CD14-positive monocyte (primary cell): Measurements from ENCODE around the gene USP27X. TPM values are rescaled to one million over a fixed set of nuclear protein-coding genes. Genes with fewer than 3 reads are reported as not detected.

Source experiments
- DNase-seq, 3 donors: peaks; one replicate each; pipeline ENCODE4 v3.0.0-alpha.2; 2011 to 2022
- H2AFZ ChIP-seq: 2 replicates; pipeline ENCODE4 v1.6.0; 2012; ENCODE audit warnings: mild to moderate bottlenecking, low read depth, low read length, inconsistent platforms; ENCODE audit not compliant: insufficient read depth, poor library complexity, severe bottlenecking
- H3K27ac ChIP-seq, 2 donors: 1 replicate in 1 of 2; 2 replicates in 1 of 2; pipeline ENCODE4 v1.5.1; 2012 to 2013; ENCODE audit warnings: low read length in 2 of 2, control low read depth in 1 of 2, inconsistent platforms in 1 of 2, low read depth in 1 of 2, mild to moderate bottlenecking in 1 of 2
- H3K27me3 ChIP-seq, 2 donors: one replicate each; pipeline versions ENCODE4 v1.6.0 to v1.6.1; 2011 to 2013; ENCODE audit warnings: low read length in 2 of 2; ENCODE audit not compliant: control insufficient read depth in 2 of 2, insufficient read depth in 2 of 2
- H3K36me3 ChIP-seq, 2 donors: replicated peaks in 1 of 2; 1 replicate in 1 of 2; 2 replicates in 1 of 2; pipeline versions ENCODE4 v1.5.1 to v1.6.1; 2012 to 2013; ENCODE audit warnings: low read length in 2 of 2, control low read depth in 1 of 2, inconsistent platforms in 1 of 2, mild to moderate bottlenecking in 1 of 2; ENCODE audit not compliant: insufficient read depth in 2 of 2, control insufficient read depth in 1 of 2
- H3K4me1 ChIP-seq, 2 donors: 1 replicate in 1 of 2; 2 replicates in 1 of 2; pipeline versions ENCODE4 v1.5.1 to v1.6.1; 2012 to 2013; ENCODE audit warnings: low read length in 2 of 2, control low read depth in 1 of 2, inconsistent platforms in 1 of 2, mild to moderate bottlenecking in 1 of 2, moderate library complexity in 1 of 2; ENCODE audit not compliant: insufficient read depth in 2 of 2, control insufficient read depth in 1 of 2
- H3K4me2 ChIP-seq: replicated peaks from 2 replicates; pipeline ENCODE3; 2012; ENCODE audit warnings: low read length, moderate library complexity, mild to moderate bottlenecking; ENCODE audit not compliant: poor library complexity, severe bottlenecking; ENCODE audit errors: extremely low read depth
- H3K4me3 ChIP-seq, 3 experiments: fragments of 200-600 bp in 1 of 3; sonication (generic) in 1 of 3; replicated peaks in 1 of 3; 1 replicate in 2 of 3; 2 replicates in 1 of 3; pipeline ENCODE4 v1.5.1; 2011 to 2013; ENCODE audit warnings: low read length in 3 of 3, mild to moderate bottlenecking in 3 of 3, control low read depth in 2 of 3, low read depth in 2 of 3, inconsistent platforms in 1 of 3, moderate library complexity in 1 of 3
- H3K79me2 ChIP-seq: 2 replicates; pipeline ENCODE4 v1.6.0; 2012; ENCODE audit warnings: mild to moderate bottlenecking, control low read depth, inconsistent platforms, low read length, moderate library complexity; ENCODE audit not compliant: insufficient read depth
- H3K9ac ChIP-seq: 2 replicates; pipeline ENCODE4 v1.6.0; 2017; ENCODE audit warnings: low read length, mild to moderate bottlenecking; ENCODE audit not compliant: insufficient read depth, poor library complexity, severe bottlenecking
- H3K9me3 ChIP-seq, 2 donors: replicated peaks in 1 of 2; 1 replicate in 1 of 2; 2 replicates in 1 of 2; pipeline versions ENCODE4 v1.5.1 to v1.6.1; 2012 to 2013; ENCODE audit warnings: low read length in 2 of 2, control low read depth in 1 of 2; ENCODE audit not compliant: control insufficient read depth in 1 of 2, insufficient read depth in 1 of 2
- H4K20me1 ChIP-seq: 2 replicates; pipeline ENCODE4 v1.6.0; 2012; ENCODE audit warnings: mild to moderate bottlenecking, low read length, control low read depth, moderate library complexity; ENCODE audit not compliant: insufficient read depth
- H3K27ac Mint-ChIP-seq, 7 donors: one replicate each; pipeline ENCODE4 v1.8.0; 2020; ENCODE audit warnings: mild to moderate bottlenecking in 7 of 7, mixed read lengths in 7 of 7, moderate library complexity in 6 of 7, inconsistent platforms in 2 of 7
- H3K27me3 Mint-ChIP-seq, 3 donors: one replicate each; pipeline ENCODE4 v1.8.0; 2021 to 2022; ENCODE audit warnings: low read depth in 3 of 3, mild to moderate bottlenecking in 3 of 3, mixed read lengths in 3 of 3, moderate library complexity in 3 of 3, inconsistent platforms in 1 of 3
- H3K36me3 Mint-ChIP-seq, 2 donors: one replicate each; pipeline ENCODE4 v1.8.0; 2020; ENCODE audit warnings: mixed read lengths in 2 of 2, inconsistent platforms in 1 of 2, mild to moderate bottlenecking in 1 of 2
- H3K4me1 Mint-ChIP-seq: one replicate; pipeline ENCODE4 v1.8.0; 2020; ENCODE audit warnings: mild to moderate bottlenecking, mixed read lengths
- H3K4me3 Mint-ChIP-seq, 2 donors: one replicate each; pipeline ENCODE4 v1.8.0; 2020; ENCODE audit warnings: mild to moderate bottlenecking in 2 of 2, mixed read lengths in 2 of 2, moderate library complexity in 1 of 2
- H3K9me3 Mint-ChIP-seq, 7 donors: one replicate each; pipeline ENCODE4 v1.8.0; 2020 to 2022; ENCODE audit warnings: mixed read lengths in 7 of 7, mild to moderate bottlenecking in 6 of 7, moderate library complexity in 6 of 7, inconsistent platforms in 2 of 7
- CTCF ChIP-seq: fragments of 200-600 bp; IDR thresholded peaks from one replicate; pipeline ENCODE4 v1.8.0; 2022; ENCODE audit warnings: antibody characterized with exemption, mild to moderate bottlenecking
- WGBS: methylation state at CpG from one replicate; pipeline ENCODE4 v1.1.5; 2013; ENCODE audit warnings: missing lambda C conversion rate; ENCODE audit not compliant: insufficient coverage; 5-methylcytosine and 5-hydroxymethylcytosine counted together
- intact Hi-C, 2 donors: fragments of 100-400 bp; cut with micrococcal nuclease; formaldehyde crosslinking; loops; one replicate each; pipeline versions ENCODE4 v1.15.0 to v1.15.1; 2023
- polyA plus RNA-seq, 3 donors: library from polyadenylated mRNA; depleted of rRNA in 1 of 3; unstranded in 2 of 3; stranded (reverse) in 1 of 3; fragments of 300-500 nt in 2 of 3; fragments of >200 nt in 1 of 3; fragmentation: Illumina TruSeq in 2 of 3; gene quantifications; 1 replicate in 2 of 3; 2 replicates in 1 of 3; pipeline ENCODE4 v1.2.3, GENCODE V29; 2012 to 2021

The USP27X gene
- polyA plus RNA-seq, 3 donors, result 0.16 to 0.97 (median 0.23) TPM

DNA sequence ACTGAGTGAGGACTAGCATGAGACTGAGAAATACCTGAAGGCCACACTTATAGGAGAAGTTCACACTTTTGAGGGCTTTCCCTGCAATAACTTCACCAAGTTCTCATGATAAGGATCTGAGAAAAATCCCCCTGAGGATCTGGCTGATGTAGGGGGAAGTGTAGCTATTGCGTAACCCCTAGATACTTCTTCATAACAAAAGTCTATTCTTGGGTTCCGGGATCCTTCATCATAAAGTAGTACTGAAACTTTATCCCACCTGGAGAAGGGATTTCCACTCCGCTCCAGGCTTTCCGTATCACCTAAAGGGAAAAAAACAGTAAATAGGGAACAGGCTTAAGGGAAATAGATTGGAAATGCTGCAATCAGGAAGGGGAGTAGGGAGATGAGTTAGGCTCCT, 13.3 kb downstream of the USP27X start:
- DNase-seq, result peak; percentile 20 to 71 (median 50)
- Histone ChIP-seq H3K27me3 (no peaks in the 10 kb centered on the region), H3K4me2 (no peak overlapping the region), H3K4me3 (no peak overlapping the region), H3K79me2 (no peaks in the 10 kb centered on the region), H3K9ac (no peak overlapping the region), H3K4me1 (peaks cover 20 to 25% of the 10 kb centered on the region in 2 donors), H3K9me3 (peaks cover 8 to 12% of the 10 kb centered on the region in 2 donors), H2AFZ (no peak overlapping the region), H4K20me1 (no peaks in the 10 kb centered on the region), H3K36me3 (no peaks in the 10 kb centered on the region), H3K27ac (no peak overlapping the region)
- H3K27ac Mint-ChIP-seq, result peak overlapping the region in 1 of 7 donors; percentile 21
- H3K4me3 Mint-ChIP-seq, result no peak overlapping the region
- intact Hi-C loops, result no loop called here
- H3K4me1 Mint-ChIP-seq, result peaks cover 18% of the 10 kb centered on the region
- H3K36me3 Mint-ChIP-seq, result no peaks in the 10 kb centered on the region
- WGBS, result no CpG with 5 or more reads among the region's 4 CpGs
- no peak for TF ChIP-seq CTCF
- peaks cover 0 to 2% (median 0%) of the 10 kb centered on the region in 3 donors for H3K27me3 Mint-ChIP-seq
- H3K9me3 Mint-ChIP-seq, result peaks cover 8 to 18% (median 11%) of the 10 kb centered on the region in 7 donors

DNA sequence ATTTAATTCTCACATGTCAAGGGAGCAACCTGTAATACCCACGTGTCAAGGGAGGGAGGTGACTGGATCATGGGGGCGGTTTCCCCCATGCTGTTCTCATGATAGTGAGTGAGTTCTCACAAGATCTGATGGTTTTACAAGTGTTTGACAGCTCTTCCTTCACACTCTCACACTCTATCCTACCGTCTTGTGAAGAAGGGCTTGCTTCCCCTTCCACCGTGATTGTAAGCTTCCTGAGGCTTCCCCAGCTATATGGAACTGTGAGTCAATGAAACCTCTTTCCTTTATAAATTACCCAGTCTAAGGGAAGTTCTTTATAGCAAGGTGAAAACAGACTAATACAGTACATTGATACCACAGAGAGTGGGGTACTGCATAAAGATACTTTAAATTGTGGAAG, 17.7 kb downstream of the USP27X start:
- Histone ChIP-seq H3K9me3 (peaks cover 16 to 21% of the 10 kb centered on the region in 2 donors), H3K4me2 (no peak overlapping the region), H3K27ac (no peak overlapping the region), H2AFZ (no peak overlapping the region), H3K4me3 (no peak overlapping the region), H3K27me3 (peaks cover 0 to 2% of the 10 kb centered on the region in 2 donors), H4K20me1 (no peaks in the 10 kb centered on the region), H3K36me3 (no peaks in the 10 kb centered on the region), H3K79me2 (no peaks in the 10 kb centered on the region), H3K9ac (no peak overlapping the region), H3K4me1 (peaks cover 9 to 11% of the 10 kb centered on the region in 2 donors)
- TF ChIP-seq CTCF, result no peak
- Mint-ChIP-seq H3K9me3 (peaks cover 8 to 24% (median 18%) of the 10 kb centered on the region in 7 donors), H3K27me3 (peaks cover 1 to 6% (median 3%) of the 10 kb centered on the region in 3 donors), H3K27ac (no peak overlapping the region), H3K4me3 (no peak overlapping the region), H3K36me3 (no peaks in the 10 kb centered on the region), H3K4me1 (peaks cover 6% of the 10 kb centered on the region)
- intact Hi-C loops, result no loop called here
- DNase-seq, result no peak
- WGBS, result no CpG with 5 or more reads among the region's 4 CpGs
